ENCODE data around the gene TBXAS1. TPM values are rescaled to one million over a fixed set of nuclear protein-coding genes. Genes with fewer than 3 reads are reported as not detected.

Gene TBXAS1
- total RNA-seq, 1 donor, result not detected

GRCh38 chr7:139940866-139941265 lies 111.8 kb downstream of the TBXAS1 start:
- TF ChIP-seq CTCF (IDR thresholded peaks at IDR 0.05; ENCODE audit: insufficient read depth, low read depth, low read length), result no peak

GRCh38 chr7:139941421-139941820 lies 112.4 kb downstream of the TBXAS1 start:
- no peak overlapping the region for H3K4me3 ChIP-seq (ENCODE audit: low read depth, low read length)
- no peak for TF ChIP-seq CTCF (IDR thresholded peaks at IDR 0.05; ENCODE audit: insufficient read depth, low read depth, low read length)

More at GRCh38 chr7:139940866-139941265, 111.8 kb downstream of the TBXAS1 start:
- DNase-seq (ENCODE audit: low read depth), result no peak
- H3K4me3 ChIP-seq (ENCODE audit: low read depth, low read length), result no peak overlapping the region

GRCh38 chr7:139941866-139942265 lies 112.8 kb downstream of the TBXAS1 start:
- no peak for DNase-seq (ENCODE audit: low read depth)
- no peak for TF ChIP-seq CTCF (IDR thresholded peaks at IDR 0.05; ENCODE audit: insufficient read depth, low read depth, low read length)
- H3K4me3 ChIP-seq (ENCODE audit: low read depth, low read length), result no peak overlapping the region

More at GRCh38 chr7:139941421-139941820, 112.4 kb downstream of the TBXAS1 start:
- no peak for DNase-seq (ENCODE audit: low read depth)

- no peak for TF ChIP-seq CTCF (IDR thresholded peaks at IDR 0.05; ENCODE audit: insufficient read depth, low read depth, low read length)
- DNase-seq (ENCODE audit: low read depth), result no peak
- H3K4me3 ChIP-seq (ENCODE audit: low read depth, low read length), result no peak overlapping the region
Measured at GRCh38 chr7:139942636-139943035, 113.6 kb downstream of the TBXAS1 start.

- no peak for DNase-seq (ENCODE audit: low read depth)
Measured at GRCh38 chr7:139943401-139943800, 114.3 kb downstream of the TBXAS1 start.

GRCh38 chr7:139944248-139944647 lies 115.2 kb downstream of the TBXAS1 start:
- no peak for DNase-seq (ENCODE audit: low read depth)
- no peak for TF ChIP-seq CTCF (IDR thresholded peaks at IDR 0.05; ENCODE audit: insufficient read depth, low read depth, low read length)
- no peak overlapping the region for H3K4me3 ChIP-seq (ENCODE audit: low read depth, low read length)

More at GRCh38 chr7:139943401-139943800, 114.3 kb downstream of the TBXAS1 start:
- no peak overlapping the region for H3K4me3 ChIP-seq (ENCODE audit: low read depth, low read length)
- no peak for TF ChIP-seq CTCF (IDR thresholded peaks at IDR 0.05; ENCODE audit: insufficient read depth, low read depth, low read length)

- DNase-seq (ENCODE audit: low read depth), result peak; percentile 42
- no peak overlapping the region for H3K4me3 ChIP-seq (ENCODE audit: low read depth, low read length)
- TF ChIP-seq CTCF (IDR thresholded peaks at IDR 0.05; ENCODE audit: insufficient read depth, low read depth, low read length), result no peak
Measured at GRCh38 chr7:139946533-139946932, 117.5 kb downstream of the TBXAS1 start.

Data from fibroblast of villous mesenchyme (primary cell).